ENCODE data around the gene MAP7.
"Not testable (repeated sequence)": the region's sequence is repeated elsewhere in the genome, so short reads cannot be mapped to it uniquely, and the experiment has no call there.

- not testable (repeated sequence) for TF ChIP-seq CTCF (IDR thresholded peaks at IDR 0.05; ENCODE audit: low read depth, low read length); POLR2A (IDR thresholded peaks at IDR 0.05; ENCODE audit: extremely low read depth, insufficient read length)
Observed at GRCh38 chr6:136496449-136496848, 53.8 kb downstream of the MAP7 start.

Measured in NB4 (cell line).